ENCODE results near the gene CALR3. TPM values are rescaled to one million over a fixed set of nuclear protein-coding genes. Genes with fewer than 3 reads are reported as not detected.

Gene CALR3
- total RNA-seq, 2 experiments from 2014 or later: not detected

DNA sequence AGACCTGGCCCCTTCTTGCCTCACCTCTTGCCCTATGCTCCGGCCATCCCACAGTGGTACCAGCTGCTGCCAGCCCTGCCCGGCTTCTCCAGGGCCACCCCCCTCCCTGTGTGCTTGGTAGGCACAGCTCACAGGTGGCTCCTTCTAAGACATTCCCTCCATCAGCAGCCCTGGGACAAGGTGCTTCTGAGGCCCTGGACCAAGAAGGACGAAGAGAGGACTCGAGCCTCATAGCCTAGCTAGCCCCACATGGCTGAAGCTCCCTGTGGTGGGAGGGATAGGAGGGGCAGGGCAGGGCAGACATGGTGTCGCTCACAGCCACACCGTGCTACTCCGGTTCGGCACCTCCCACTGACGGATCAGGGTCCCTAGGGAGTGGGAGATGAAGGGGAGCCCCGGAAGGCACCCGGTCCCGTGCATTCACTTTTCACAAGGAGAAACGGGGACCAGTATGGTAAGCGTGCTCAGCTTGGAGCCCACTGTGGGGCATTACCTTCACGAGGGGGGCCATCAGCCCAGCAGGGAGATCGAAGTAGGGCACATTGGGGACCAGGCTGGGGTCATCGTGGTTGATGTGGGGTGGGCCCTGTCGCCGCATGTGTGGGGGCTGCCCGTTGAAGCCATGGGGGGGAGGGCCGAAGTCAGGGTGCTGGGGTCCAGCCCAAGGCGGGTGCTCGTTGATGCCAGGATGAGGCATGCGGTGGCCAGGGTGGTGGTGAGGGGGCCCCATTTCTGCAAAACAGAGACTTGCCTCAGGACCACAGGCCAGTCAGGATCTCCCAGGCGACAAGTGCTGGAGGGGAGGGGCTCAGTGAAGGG lies 26.8 kb upstream of the CALR3 start:
- Histone ChIP-seq H3K9me3 (ENCODE audit: control insufficient read depth in 1 of 2, insufficient read depth in 1 of 2, low read length in 2 of 2) (no peaks in the 10 kb centered on the region), H3K27me3 (ENCODE audit: control insufficient read depth in 1 of 2, insufficient read depth in 2 of 2, low read length in 2 of 2) (no peaks in the 10 kb centered on the region), H3K36me3 (ENCODE audit: insufficient read depth, low read length) (peaks cover 92% of the 10 kb centered on the region), H3K4me1 (ENCODE audit: insufficient read depth, low read length) (no peaks in the 10 kb centered on the region), H3K27ac (ENCODE audit: low read depth in 1 of 2, low read length in 2 of 2) (no peak overlapping the region), H3K4me3 (ENCODE audit: low read length) (no peak overlapping the region)
- Mint-ChIP-seq H3K27ac (no peak overlapping the region), H3K36me3 (ENCODE audit: low read depth) (peaks cover 83% of the 10 kb centered on the region), H3K4me3 (no peak overlapping the region), H3K27me3 (no peaks in the 10 kb centered on the region), H3K4me1 (ENCODE audit: low read depth) (no peaks in the 10 kb centered on the region), H3K9me3 (no peaks in the 10 kb centered on the region)
- ATAC-seq (ENCODE audit: poor library complexity) (no peak), DNase-seq (no peak)
- ChIA-PET POLR2A (no interaction called here), CTCF (no interaction called here)
- TF ChIP-seq CTCF (IDR thresholded peaks at IDR 0.05): no peak
- intact Hi-C loops (cut with DNase I, micrococcal nuclease): no loop called here

DNA sequence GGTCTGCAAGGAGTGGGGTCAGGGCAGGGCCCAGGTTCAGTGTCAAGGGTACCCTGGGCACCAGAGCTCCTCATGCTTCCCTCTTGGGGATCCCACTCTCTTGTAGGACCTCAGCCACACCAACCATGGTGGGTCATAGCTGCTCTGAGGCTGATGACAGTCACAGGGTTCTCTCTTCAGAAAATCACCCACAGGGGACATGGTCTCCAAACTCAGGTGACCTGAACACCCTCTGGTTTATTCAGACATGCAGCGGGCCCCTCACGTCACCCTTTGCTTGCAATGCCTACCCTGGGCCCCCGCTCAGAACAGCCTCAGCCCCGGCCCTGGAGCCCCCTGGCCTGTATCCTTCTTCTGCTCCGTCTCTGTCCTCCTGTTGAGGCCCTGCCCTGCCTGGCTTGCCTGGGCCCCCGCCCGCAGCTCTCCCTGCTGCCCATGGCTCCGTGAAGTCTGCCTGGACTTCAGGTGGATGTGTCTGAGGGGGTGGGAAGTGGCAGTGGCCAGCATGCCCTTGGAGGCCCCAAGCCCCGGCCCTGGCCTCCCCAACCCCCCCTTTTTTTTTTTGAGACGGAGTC lies 25.8 kb upstream of the CALR3 start:
- Mint-ChIP-seq H3K27ac (no peak overlapping the region), H3K27me3 (no peaks in the 10 kb centered on the region), H3K36me3 (ENCODE audit: low read depth) (peaks cover 84% of the 10 kb centered on the region), H3K9me3 (no peaks in the 10 kb centered on the region), H3K4me1 (ENCODE audit: low read depth) (no peaks in the 10 kb centered on the region), H3K4me3 (no peak overlapping the region)
- Histone ChIP-seq H3K4me3 (ENCODE audit: low read length) (no peak overlapping the region), H3K9me3 (ENCODE audit: control insufficient read depth in 1 of 2, insufficient read depth in 1 of 2, low read length in 2 of 2) (no peaks in the 10 kb centered on the region), H3K27ac (ENCODE audit: low read depth in 1 of 2, low read length in 2 of 2) (no peak overlapping the region), H3K4me1 (ENCODE audit: insufficient read depth, low read length) (peaks cover 8% of the 10 kb centered on the region), H3K27me3 (ENCODE audit: control insufficient read depth in 1 of 2, insufficient read depth in 2 of 2, low read length in 2 of 2) (no peaks in the 10 kb centered on the region), H3K36me3 (ENCODE audit: insufficient read depth, low read length) (peaks cover 88% of the 10 kb centered on the region)
- TF ChIP-seq CTCF (IDR thresholded peaks at IDR 0.05): no peak
- CTCF ChIA-PET: no interaction called here
- DNase-seq: no peak
- POLR2A ChIA-PET: no interaction called here
- intact Hi-C loops (cut with DNase I, micrococcal nuclease): no loop called here
- no peak for ATAC-seq (ENCODE audit: poor library complexity)

- Histone ChIP-seq H3K4me1 (ENCODE audit: insufficient read depth, low read length) (peaks cover 10% of the 10 kb centered on the region), H3K27me3 (ENCODE audit: control insufficient read depth in 1 of 2, insufficient read depth in 2 of 2, low read length in 2 of 2) (no peaks in the 10 kb centered on the region), H3K27ac (ENCODE audit: low read depth in 1 of 2, low read length in 2 of 2) (no peak overlapping the region), H3K4me3 (ENCODE audit: low read length) (no peak overlapping the region), H3K36me3 (ENCODE audit: insufficient read depth, low read length) (peaks cover 83% of the 10 kb centered on the region), H3K9me3 (ENCODE audit: control insufficient read depth in 1 of 2, insufficient read depth in 1 of 2, low read length in 2 of 2) (no peaks in the 10 kb centered on the region)
- no peak overlapping the region for H3K4me3 Mint-ChIP-seq
- CTCF ChIA-PET: no interaction called here
- no peaks in the 10 kb centered on the region for H3K4me1 Mint-ChIP-seq (ENCODE audit: low read depth)
- no peak for ATAC-seq (ENCODE audit: poor library complexity)
- intact Hi-C loops (cut with DNase I, micrococcal nuclease): no loop called here
- H3K9me3 Mint-ChIP-seq: no peaks in the 10 kb centered on the region
- H3K36me3 Mint-ChIP-seq (ENCODE audit: low read depth): peaks cover 77% of the 10 kb centered on the region
- H3K27me3 Mint-ChIP-seq: no peaks in the 10 kb centered on the region
- TF ChIP-seq CTCF (IDR thresholded peaks at IDR 0.05): no peak
- no peak overlapping the region for H3K27ac Mint-ChIP-seq
- POLR2A ChIA-PET: interaction anchor here (0.6 kb wide), 1 partner anchor 39 kb away, joined by 4 read pairs; no protein-coding TSS in a partner anchor
- no peak for DNase-seq
Measured at GRCh38 chr19:16520986-16521624, 25.1 kb upstream of the CALR3 start.

All from CD4-positive, alpha-beta T cell (primary cell).